ENCODE results near the gene MED26. TPM values are rescaled to one million over a fixed set of nuclear protein-coding genes. Genes with fewer than 3 reads are reported as not detected.

The MED26 gene
- total RNA-seq, 2 donors from 2014 or later: 5.0 to 5.6 TPM

DNA sequence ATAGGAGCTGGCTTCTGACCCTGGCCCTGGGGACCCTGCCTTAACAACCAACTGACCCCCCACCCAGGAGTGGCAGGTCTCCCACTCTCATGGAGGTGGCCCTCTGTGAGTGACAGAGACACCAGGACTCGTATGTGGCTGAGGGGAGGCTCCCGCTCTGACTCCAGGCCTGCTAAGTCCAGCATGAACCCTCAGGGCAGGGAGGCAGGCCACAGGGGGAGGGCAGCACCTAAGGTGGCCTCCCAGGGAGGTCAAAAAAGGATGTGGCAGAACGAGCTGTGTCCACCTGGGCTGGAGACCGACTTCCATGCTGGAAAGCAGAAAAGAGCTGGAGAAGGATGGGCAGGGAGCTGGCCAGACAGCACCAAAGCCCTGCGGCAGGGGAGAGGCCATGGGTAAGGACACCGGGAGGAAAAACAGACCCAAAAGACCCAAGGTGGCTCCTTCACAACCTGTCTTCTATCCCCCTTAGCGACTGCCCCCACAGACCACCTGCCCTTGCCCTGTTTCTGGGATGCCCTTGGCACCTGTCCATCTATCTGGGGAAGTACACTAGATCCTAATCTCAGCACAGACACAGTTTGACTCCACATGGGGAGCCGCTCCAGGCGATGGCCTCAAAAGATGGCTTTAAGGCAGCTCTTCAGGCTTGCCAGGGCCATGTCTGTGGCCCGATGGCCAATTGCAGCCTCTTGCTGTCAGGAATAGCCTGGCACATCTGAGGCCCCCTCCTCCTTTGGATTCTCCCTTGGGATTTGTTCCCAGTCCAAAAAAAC lies 45.3 kb downstream of the MED26 start:
- DNase-seq (peak; percentile 11), ATAC-seq (no peak)

GRCh38 chr19:16581971-16582343 lies 46.0 kb downstream of the MED26 start:
- intact Hi-C loops (cut with DNase I): no loop called here
- ATAC-seq: peak in 1 of 2 donors; percentile 50
- DNase-seq: peak; percentile 33

More for the DNA sequence above, 45.3 kb downstream of the MED26 start:
- intact Hi-C loops (cut with DNase I): no loop called here

DNA sequence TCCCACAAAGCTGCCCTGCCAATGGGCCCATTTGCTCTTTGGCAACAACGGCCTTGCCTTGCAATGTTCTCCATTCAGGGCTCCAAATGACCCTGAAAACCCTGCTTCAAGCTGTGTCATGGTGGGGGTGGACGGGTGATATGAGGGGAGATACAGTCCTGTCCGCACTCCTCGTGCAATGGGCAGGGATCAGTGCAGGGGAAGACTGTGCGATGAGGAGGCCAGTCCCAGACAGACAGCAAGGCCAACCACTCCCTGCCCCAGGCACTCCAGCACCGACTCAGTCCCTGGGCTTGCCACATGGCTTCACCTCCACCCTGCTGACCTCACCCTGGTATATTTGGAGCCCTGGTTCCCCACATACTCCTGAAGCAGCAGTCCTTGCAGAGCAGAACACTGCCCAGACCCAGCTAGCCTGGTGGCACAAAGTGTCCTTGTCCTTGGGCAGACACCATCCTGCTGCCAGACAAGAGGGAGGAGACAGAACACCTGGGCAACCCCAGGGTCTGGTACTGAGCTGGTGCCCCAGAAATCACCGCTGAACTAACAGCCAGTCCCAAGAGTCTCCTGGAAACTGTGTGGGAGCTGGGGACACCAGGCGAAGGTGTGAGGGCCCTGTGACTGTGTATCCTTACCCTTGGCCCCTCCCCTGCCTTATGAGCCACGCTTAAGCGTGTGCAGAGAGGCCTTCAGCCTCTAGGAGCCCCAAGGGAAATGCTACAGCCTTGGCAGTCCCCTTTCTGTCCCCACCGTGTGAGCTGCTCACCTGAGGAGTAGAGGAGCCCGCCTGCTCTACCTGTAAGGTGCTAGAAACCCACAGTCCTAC lies 46.6 kb downstream of the MED26 start:
- ATAC-seq (peak in 1 of 2 donors; percentile 16), DNase-seq (peak; percentile 25)
- intact Hi-C loops (cut with DNase I): no loop called here

GRCh38 chr19:16579381-16579780 lies 48.6 kb downstream of the MED26 start:
- intact Hi-C loops (cut with DNase I): no loop called here
- ATAC-seq (no peak), DNase-seq (no peak)

- DNase-seq: no peak
- peak in 1 of 2 donors; percentile 16 for ATAC-seq
- intact Hi-C loops (cut with DNase I): no loop called here
Observed at GRCh38 chr19:16577531-16577985, 50.4 kb downstream of the MED26 start.

- ATAC-seq: no peak
- intact Hi-C loops (cut with DNase I): no loop called here
- no peak for DNase-seq
Observed at GRCh38 chr19:16576690-16577530, 51.1 kb downstream of the MED26 start.

DNA sequence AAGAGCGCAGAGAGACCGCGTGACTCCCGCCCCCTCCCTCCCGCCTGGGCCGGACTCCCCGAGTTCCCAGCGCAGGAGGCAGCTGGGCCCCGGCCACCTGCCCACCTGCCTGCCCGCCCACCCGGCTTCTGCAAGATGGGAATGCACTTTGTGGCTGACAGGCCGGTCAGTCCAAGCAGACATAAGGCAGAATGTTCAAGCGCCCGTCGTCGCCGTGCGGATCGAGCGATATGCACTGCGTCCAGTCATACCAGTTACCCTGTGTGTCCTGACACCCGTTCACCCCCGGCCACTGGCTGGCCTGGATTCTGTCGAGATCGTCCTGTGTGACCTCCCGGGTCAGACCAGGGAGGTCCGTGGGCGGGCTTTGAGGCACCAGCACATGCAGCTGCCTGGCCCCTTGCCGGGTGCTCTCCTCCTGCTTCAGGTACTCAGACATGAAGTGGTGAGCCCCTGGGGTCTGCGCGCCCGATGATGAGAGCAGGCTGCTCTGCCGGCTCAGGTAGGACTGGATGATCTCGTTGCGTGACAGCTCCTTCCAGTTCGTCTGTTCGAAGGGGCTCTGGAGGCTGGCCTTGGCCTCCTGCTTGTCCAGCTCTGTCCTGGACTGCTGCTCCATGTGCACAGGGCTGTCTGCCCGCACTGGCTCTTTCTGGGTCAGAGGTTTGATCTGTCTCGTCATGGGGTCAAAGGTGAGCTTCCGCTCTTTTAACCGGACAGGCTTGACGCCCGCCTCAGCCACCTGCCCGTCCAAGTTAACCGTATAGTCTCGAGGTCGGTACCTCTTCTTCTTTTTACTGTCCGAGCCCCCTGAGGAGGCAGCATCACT lies 51.9 kb downstream of the MED26 start:
- intact Hi-C loops (cut with DNase I): no loop called here
- ATAC-seq: no peak
- no peak for DNase-seq

- DNase-seq: no peak
- ATAC-seq: no peak
- intact Hi-C loops (cut with DNase I): no loop called here
Observed at GRCh38 chr19:16575282-16575681, 52.7 kb downstream of the MED26 start.

DNA sequence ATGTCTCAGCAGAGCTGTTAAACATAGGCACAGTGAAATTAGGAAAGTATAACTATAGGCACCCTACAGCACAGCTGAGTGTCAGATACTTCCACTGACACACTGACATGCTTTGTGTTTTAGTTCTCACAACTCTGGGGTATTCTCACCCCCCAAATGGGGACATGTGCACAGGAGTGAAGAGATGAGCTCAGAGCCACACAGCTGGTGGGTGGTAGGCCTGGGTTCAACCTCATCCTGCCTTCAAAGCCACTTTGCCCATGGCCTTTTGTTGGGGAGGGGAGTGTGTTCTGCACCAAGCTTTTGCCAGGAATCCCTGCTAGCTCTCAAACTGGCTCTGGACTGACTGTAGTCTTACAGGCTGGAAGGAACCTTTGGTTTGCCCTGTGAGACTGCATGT lies 54.1 kb downstream of the MED26 start:
- DNase-seq (no peak), ATAC-seq (no peak)
- intact Hi-C loops (cut with DNase I): no loop called here

- intact Hi-C loops (cut with DNase I): no loop called here
- no peak for DNase-seq
- ATAC-seq: no peak
Observed at GRCh38 chr19:16573296-16573695, 54.7 kb downstream of the MED26 start.

DNA sequence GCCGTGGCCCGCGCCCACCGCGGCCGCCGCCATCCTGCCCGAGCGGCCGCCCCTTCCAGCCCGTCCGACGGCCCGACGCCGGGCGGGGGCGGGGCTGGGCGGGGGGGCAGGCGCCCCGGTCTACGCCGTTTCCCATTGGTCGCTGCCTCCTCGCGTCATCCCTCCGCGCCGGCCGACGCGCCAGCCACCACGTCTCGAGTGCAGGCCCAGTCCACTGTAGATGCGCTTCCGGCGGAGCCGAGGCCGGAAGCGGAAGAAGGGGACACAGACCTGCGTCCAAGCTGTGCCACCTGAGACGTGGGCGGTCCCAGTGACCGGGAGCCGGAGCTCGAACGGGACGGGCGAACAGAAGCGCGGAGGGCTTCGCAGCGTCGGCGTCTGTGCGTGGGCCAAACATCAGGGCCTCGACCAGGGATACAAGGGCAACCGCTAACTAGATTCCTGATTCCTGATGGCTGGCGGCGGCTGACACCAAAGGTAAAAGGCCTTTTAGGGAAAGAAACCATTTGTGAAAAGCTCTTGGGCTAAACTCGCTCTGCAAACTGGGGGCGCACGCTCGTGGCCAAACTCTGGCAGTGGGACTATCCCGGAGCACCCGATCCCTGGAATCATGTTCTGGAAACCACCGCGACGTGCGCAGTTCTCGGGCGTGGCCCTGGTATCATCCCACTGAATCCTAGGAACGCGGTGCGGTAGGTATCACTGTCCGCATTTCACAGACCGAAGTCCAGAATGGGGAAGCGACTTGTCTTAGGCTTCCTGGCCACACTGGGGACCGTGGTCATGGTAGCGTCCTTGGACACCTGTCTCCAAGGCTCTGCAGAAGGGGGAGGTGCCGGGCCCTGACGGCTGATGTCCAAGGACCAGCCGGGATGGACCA lies 55.4 kb downstream of the MED26 start, which contains the start of gene SLC35E1:
Gene SLC35E1, minus strand, starts transcription at position 84 of the 880 bp plus-strand sequence. Its CDS starts 51 bp downstream, at position 33.
- ATAC-seq (peak; percentile 97 to 98), DNase-seq (peak; percentile 95)
- intact Hi-C loops (cut with DNase I): no loop called here

- DNase-seq (no peak), ATAC-seq (peak in 1 of 2 donors; percentile 1)
- intact Hi-C loops (cut with DNase I): no loop called here
Observed at GRCh38 chr19:16571822-16572331, 56.1 kb downstream of the MED26 start.

GRCh38 chr19:16571283-16571682 lies 56.7 kb downstream of the MED26 start:
- intact Hi-C loops (cut with DNase I): no loop called here
- ATAC-seq (no peak), DNase-seq (no peak)

DNA sequence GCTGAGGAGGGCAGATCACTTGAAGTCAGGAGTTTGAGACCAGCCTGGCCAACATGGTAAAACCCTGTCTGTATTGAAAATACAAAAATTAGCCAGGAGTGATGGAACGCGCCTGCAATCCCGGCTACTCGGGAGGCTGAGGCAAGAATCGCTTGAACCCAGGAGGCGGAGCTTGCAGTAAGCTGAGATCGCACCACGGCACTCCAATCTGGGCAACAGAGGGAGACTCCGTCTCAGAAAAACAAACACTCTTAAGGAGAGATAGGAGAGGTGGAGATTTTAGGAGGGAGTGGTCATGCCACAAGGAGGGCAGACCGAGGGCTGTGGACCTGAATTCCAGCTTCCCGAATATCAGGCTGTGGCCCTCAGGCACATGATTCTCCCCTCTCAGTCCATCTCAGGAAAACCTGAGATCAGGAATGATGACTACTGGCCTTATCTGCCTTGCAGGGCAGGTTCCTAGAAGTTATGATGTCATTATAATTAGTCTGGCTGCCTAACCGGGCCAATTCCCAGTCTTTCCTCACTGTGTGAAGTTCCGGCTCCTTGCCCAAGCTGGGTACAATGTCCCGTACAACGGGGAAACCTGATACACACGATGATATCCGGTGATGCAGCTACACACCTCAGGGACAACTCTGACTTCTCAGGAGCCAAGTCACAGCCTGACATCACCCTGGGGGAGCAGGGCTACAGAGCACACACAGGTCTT lies 58.2 kb downstream of the MED26 start:
- DNase-seq (no peak), ATAC-seq (no peak)
- intact Hi-C loops (cut with DNase I): no loop called here

DNA sequence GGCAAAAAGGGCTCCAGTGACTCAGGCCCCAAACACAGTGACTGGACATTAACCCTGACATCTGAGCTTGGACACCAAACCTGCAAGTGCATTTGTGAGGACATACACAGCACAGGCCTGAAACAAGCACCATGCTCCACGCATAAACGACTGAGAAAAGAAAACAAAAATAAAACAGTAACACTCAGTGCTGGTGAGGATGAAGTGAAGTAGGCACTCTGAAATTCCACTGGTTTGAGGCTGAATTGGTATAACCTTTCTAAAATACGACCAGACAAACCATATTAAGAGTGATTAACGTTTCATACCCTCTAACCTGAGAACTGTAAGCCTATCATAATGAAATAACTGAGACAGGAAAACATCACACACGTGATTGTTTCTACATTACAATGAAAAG lies 61.3 kb downstream of the MED26 start:
- ATAC-seq: no peak
- DNase-seq: no peak
- intact Hi-C loops (cut with DNase I): no loop called here

GRCh38 chr19:16566161-16566560 lies 61.8 kb downstream of the MED26 start:
- no peak for DNase-seq
- ATAC-seq: peak; percentile 24 to 70
- intact Hi-C loops (cut with DNase I): no loop called here

DNA sequence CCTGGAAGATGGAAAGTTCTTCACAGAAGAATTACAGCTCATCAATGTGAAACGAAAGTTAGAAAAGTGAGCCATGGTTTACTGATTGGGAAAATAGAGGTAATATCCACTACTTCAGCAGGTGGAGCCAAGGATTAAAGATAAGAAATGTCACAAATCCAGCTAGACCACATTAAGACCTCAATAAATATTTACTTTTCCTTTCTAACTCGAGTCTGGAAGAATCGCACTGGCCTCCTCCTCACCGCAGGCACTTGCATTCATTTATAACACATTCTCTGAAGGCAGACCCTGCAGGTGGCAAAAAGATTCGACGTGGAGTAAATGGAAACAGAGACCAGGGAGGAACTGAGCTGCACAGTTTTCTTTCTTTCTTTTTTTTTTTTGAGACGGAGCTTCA lies 63.2 kb downstream of the MED26 start:
- intact Hi-C loops (cut with DNase I): no loop called here
- no peak for DNase-seq
- no peak for ATAC-seq
